Body of pancreas (tissue), 4 donors: ENCODE results near the gene ATP2B2. TPM values are rescaled to one million over a fixed set of nuclear protein-coding genes. Genes with fewer than 3 reads are reported as not detected.

Experiments used
- ATAC-seq: fragments of 150-250 bp; one replicate; pipeline ENCODE4 v1.9.1; 2016
- DNase-seq, 4 donors: peaks; one replicate each; pipeline ENCODE4 v3.0.0-alpha.2; 2019
- H3K27ac ChIP-seq, 4 donors: fragments of 200-600 bp; sonication (generic); 1 replicate in 3 of 4; 2 replicates in 1 of 4; pipeline versions ENCODE4 v1.5.1 to v1.6.1; 2016 to 2019; ENCODE audit warnings: mild to moderate bottlenecking in 1 of 4, mixed read lengths in 1 of 4, moderate library complexity in 1 of 4
- H3K27me3 ChIP-seq, 2 donors: fragments of 200-600 bp; sonication (generic); one replicate each; pipeline ENCODE4 v1.6.0; 2016; ENCODE audit warnings: mild to moderate bottlenecking in 1 of 2
- H3K36me3 ChIP-seq, 2 donors: fragments of 200-600 bp; sonication (generic); replicated peaks in 1 of 2; 2 replicates each; pipeline ENCODE4 v1.5.1; 2016; ENCODE audit warnings: low read depth in 2 of 2; ENCODE audit not compliant: insufficient read depth in 1 of 2
- H3K4me1 ChIP-seq: fragments of 200-600 bp; sonication (generic); one replicate; pipeline ENCODE4 v1.6.0; 2016
- H3K4me3 ChIP-seq, 2 donors: fragments of 200-600 bp; sonication (generic); 1 replicate in 1 of 2; 2 replicates in 1 of 2; pipeline ENCODE4 v1.5.1; 2016 to 2019
- H3K9me3 ChIP-seq, 3 donors: fragments of 200-600 bp; sonication (generic); 1 replicate in 2 of 3; 2 replicates in 1 of 3; pipeline ENCODE4 v1.5.1; 2016
- POLR2A ChIP-seq, 3 donors: fragments of 450-650 bp; IDR thresholded peaks; one replicate each; pipeline ENCODE4 v1.6.1; 2016; ENCODE audit warnings: antibody characterized with exemption in 3 of 3, mild to moderate bottlenecking in 2 of 3
- WGBS, 2 donors: methylation state at CpG; one replicate each; pipeline ENCODE4 v1.1.5; 2017; 5-methylcytosine and 5-hydroxymethylcytosine counted together
- intact Hi-C: fragments of 100-400 bp; cut with DNase I; formaldehyde crosslinking; loops from one replicate; pipeline ENCODE4 v1.15.1; 2023
- total RNA-seq, 2 donors: library from RNA; depleted of rRNA; stranded (reverse); fragments of >200 nt; gene quantifications; one replicate each; pipeline ENCODE4 v1.1.0, GENCODE V29; 2016
- TF ChIP-seq, protein P1 (sequence below), 7 experiments: fragments of 450-650 bp in 4 of 7; fragments of 200-600 bp in 3 of 7; sonication (generic) in 3 of 7; IDR thresholded peaks; one replicate each; pipeline ENCODE4 v1.5.1; 2016 to 2019; ENCODE audit warnings: antibody characterized with exemption in 7 of 7

The ATP2B2 gene
- total RNA-seq, 2 donors from 2014 or later: 0.52 TPM; not detected in 1

DNA sequence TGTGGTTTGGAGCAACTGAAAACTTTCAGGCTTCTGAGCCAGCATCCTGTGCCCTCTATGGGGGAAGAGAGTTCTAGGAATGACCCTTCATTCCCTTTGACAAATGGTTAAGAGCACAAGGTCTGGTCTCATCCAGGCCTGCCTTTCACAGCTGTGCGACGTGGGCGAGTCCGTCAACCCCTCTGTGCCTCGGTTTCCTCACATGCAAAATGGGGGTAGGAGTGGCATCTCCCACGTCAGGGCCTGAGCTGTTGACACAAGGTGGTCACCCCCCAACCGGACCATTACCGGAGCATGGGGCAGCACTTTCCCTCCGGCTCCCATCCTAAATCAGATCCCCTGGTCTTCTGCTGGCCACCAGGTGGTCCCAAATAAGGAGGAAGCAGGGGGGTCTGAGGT, 70.4 kb downstream of the ATP2B2 start:
- Histone ChIP-seq H3K4me3 (no peak overlapping the region), H3K27ac (no peak overlapping the region), H3K27me3 (no peaks in the 10 kb centered on the region), H3K4me1 (no peaks in the 10 kb centered on the region), H3K9me3 (no peaks in the 10 kb centered on the region), H3K36me3 (no peaks in the 10 kb centered on the region)
- WGBS, 2 donors: 79 to 83% methylated on average over 9 of the region's 9 CpGs
- no peak for ATAC-seq
- TF ChIP-seq, protein P1, sequence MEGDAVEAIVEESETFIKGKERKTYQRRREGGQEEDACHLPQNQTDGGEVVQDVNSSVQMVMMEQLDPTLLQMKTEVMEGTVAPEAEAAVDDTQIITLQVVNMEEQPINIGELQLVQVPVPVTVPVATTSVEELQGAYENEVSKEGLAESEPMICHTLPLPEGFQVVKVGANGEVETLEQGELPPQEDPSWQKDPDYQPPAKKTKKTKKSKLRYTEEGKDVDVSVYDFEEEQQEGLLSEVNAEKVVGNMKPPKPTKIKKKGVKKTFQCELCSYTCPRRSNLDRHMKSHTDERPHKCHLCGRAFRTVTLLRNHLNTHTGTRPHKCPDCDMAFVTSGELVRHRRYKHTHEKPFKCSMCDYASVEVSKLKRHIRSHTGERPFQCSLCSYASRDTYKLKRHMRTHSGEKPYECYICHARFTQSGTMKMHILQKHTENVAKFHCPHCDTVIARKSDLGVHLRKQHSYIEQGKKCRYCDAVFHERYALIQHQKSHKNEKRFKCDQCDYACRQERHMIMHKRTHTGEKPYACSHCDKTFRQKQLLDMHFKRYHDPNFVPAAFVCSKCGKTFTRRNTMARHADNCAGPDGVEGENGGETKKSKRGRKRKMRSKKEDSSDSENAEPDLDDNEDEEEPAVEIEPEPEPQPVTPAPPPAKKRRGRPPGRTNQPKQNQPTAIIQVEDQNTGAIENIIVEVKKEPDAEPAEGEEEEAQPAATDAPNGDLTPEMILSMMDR (IDR thresholded peaks at IDR 0.05): no peak
- TF ChIP-seq POLR2A (IDR thresholded peaks at IDR 0.05): no peak
- no peak for DNase-seq
- intact Hi-C loops: no loop called here

DNA sequence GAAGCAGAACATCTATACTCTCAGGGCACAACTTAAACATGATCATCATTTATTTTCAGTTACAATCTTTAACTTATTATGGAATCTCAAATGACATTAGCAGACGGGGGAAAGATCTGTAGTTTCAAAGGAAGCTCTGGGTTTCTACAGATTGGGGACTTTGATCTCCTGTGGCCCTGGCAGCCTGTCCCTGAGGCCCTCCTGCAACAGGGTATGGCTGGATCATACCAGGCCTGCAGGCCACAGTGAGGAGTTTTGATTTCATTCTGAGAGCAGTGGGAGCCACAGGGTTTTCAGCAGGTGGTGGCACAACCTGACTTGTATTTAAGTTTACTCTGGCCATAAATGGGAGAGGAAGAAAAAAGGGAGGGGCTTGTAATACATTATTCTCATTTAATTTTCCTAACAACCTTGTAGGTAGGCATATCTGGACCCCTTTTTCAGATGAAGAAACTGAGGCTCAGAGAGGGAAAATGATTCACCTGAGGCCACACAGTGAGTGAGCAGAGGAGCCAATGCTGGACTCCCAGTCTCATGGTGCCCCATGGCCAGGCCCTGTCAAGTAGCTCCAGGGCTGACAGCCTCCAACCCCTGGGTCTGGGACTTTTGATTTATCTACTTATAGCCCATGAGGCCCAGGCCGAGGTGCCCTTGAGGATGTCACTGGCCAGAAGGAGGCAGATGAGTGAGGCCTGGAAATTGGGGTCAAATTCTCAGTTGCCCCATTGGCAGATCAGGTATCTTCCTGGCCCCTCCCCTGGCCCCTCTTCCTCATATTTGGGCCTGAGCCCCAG, 71.0 kb downstream of the ATP2B2 start:
- no peak overlapping the region for H3K27ac ChIP-seq
- no peaks in the 10 kb centered on the region for H3K9me3 ChIP-seq
- no peak for DNase-seq
- no peaks in the 10 kb centered on the region for H3K4me1 ChIP-seq
- H3K27me3 ChIP-seq: no peaks in the 10 kb centered on the region
- no peak overlapping the region for H3K4me3 ChIP-seq
- ATAC-seq: no peak
- intact Hi-C loops: no loop called here
- H3K36me3 ChIP-seq: no peaks in the 10 kb centered on the region
- no peak for TF ChIP-seq POLR2A (IDR thresholded peaks at IDR 0.05)
- TF ChIP-seq, protein P1 (IDR thresholded peaks at IDR 0.05): no peak
- WGBS, 2 donors: 79 to 82% methylated on average over 2 of the region's 2 CpGs

DNA sequence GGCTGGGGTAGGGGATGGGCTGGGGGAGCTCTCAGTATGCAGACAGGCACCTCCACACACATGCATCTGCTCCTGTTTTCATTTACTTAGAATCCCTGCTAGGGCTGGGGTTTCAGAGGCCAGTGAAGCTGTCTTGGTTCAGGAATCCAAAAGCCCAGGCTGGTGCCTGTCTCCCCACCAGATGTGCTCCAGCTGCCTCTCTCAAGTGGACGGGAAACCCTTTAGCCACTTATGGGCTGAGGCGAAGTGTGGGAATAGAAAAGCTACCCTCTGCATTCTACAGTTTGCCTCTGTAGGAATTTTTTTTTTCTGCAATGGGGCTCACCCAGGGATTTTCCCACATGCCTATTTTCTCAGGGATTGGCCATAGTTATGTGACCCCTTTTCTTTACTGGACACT, 72.5 kb downstream of the ATP2B2 start:
- Histone ChIP-seq H3K4me1 (no peaks in the 10 kb centered on the region), H3K9me3 (no peaks in the 10 kb centered on the region), H3K36me3 (no peaks in the 10 kb centered on the region), H3K27me3 (no peaks in the 10 kb centered on the region), H3K4me3 (no peak overlapping the region), H3K27ac (no peak overlapping the region)
- DNase-seq: no peak
- 63 to 75% methylated on average over 2 of the region's 2 CpGs for WGBS, 2 donors
- TF ChIP-seq, protein P1 (IDR thresholded peaks at IDR 0.05): no peak
- no peak for TF ChIP-seq POLR2A (IDR thresholded peaks at IDR 0.05)
- ATAC-seq: no peak
- intact Hi-C loops: no loop called here

DNA sequence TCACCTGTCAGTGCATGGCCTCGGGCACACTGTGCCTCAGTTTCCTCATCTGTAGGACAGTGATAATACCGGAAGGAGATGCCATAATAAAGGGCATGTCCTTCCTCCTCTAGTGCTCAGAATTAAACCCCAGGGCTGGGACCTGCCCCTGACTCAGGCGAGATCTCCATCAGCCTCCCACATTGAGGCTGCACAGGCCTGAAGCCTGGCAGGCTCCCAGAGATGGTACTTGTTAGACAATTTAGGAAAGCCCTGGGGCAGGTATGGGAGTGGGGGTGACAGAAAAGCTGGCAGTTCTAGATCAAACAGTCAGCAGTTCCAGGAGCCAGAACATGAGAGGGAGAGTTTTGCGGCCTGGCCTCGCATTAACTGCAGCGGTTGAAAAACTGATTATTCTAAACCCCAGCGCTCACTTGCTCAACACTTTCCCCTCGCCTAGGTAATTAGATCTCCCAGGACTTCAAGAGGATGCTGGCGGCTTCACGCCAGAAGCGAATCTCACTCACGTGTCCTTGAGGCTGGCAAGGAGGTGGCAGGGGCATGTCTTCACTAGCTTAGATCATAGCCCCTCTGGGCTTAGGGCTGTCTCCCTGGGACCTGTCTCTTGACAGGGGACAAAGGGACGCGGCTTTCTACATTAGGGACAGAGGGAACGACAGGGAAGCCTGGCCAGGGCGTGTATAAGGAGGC, 73.1 kb downstream of the ATP2B2 start:
- Histone ChIP-seq H3K9me3 (no peaks in the 10 kb centered on the region), H3K4me3 (no peak overlapping the region), H3K36me3 (no peaks in the 10 kb centered on the region), H3K27ac (no peak overlapping the region), H3K27me3 (no peaks in the 10 kb centered on the region), H3K4me1 (no peaks in the 10 kb centered on the region)
- DNase-seq: no peak
- no peak for TF ChIP-seq POLR2A (IDR thresholded peaks at IDR 0.05)
- TF ChIP-seq, protein P1 (IDR thresholded peaks at IDR 0.05): no peak
- ATAC-seq: no peak
- intact Hi-C loops: no loop called here
- 71 to 78% methylated on average over 15 to 16 of the region's 16 CpGs for WGBS, 2 donors
